HCT116 (cell line): ENCODE results near the gene PLG.

Source experiments
- ATF3 ChIP-seq: IDR thresholded peaks from 2 replicates; pipeline ENCODE4 v1.6.1; 2012
- CEBPB ChIP-seq: IDR thresholded peaks from 2 replicates; pipeline ENCODE4 v1.6.1; 2012; ENCODE audit warnings: low read depth
- EGR1 ChIP-seq: IDR thresholded peaks from 2 replicates; pipeline ENCODE4 v1.6.1; 2012; ENCODE audit warnings: low read depth
- EZH2 ChIP-seq: fragments of 200-600 bp; sonication (generic); IDR thresholded peaks from 2 replicates; pipeline ENCODE4 v1.6.1; 2017; ENCODE audit warnings: antibody characterized with exemption, mixed run types
- POLR2A ChIP-seq: IDR thresholded peaks from 2 replicates; pipeline ENCODE4 v1.7.0; 2011; ENCODE audit warnings: borderline replicate concordance; ENCODE audit not compliant: insufficient read depth, insufficient read length; ENCODE audit errors: extremely low read depth
- POLR2AphosphoS5 ChIP-seq: IDR thresholded peaks from 2 replicates; pipeline ENCODE4 v1.6.1; 2011; ENCODE audit warnings: mild to moderate bottlenecking, low read depth, low read length, moderate library complexity
- SP1 ChIP-seq: IDR thresholded peaks from 2 replicates; pipeline ENCODE4 v1.6.1; 2012; ENCODE audit warnings: low read depth
- TCF7L2 ChIP-seq: IDR thresholded peaks from 2 replicates; pipeline ENCODE4 v1.7.0; 2011; ENCODE audit warnings: borderline replicate concordance, inconsistent platforms; ENCODE audit not compliant: insufficient read depth, insufficient read length; ENCODE audit errors: extremely low read depth
- TF ChIP-seq, protein P1 (sequence below), 3 experiments: fragments of 200-600 bp in 1 of 3; sonication (generic) in 1 of 3; IDR thresholded peaks in 2 of 3; conservative IDR thresholded peaks in 1 of 3; 2 replicates each; pipeline ENCODE4 v1.5.1; 2012 to 2017; ENCODE audit warnings: low read depth in 2 of 3, low read length in 2 of 3, antibody characterized with exemption in 1 of 3, borderline replicate concordance in 1 of 3, control low read depth in 1 of 3, mild to moderate bottlenecking in 1 of 3, mixed read lengths in 1 of 3, mixed run types in 1 of 3, moderate library complexity in 1 of 3; ENCODE audit not compliant: insufficient read depth in 1 of 3

DNA sequence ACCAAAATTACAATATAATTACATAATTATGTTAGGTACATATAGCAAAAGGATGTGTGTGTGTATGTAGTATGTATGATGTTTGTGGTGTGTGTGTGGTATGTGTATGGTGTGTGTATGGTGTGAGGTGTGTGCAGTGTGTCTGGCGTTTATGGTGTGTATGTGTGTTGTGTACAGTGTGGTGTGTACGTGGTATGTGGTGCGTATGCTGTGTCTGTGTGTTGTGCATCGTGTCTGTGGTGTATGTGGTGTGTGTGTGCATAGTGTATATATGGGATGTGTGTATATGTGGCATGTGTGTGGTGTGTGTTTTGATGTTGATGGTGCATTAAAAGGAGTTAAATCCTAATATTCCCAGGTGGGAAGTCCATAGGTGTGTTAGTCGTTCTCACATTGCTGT is 62.8 kb downstream of the PLG start:
- TF ChIP-seq, protein P1, sequence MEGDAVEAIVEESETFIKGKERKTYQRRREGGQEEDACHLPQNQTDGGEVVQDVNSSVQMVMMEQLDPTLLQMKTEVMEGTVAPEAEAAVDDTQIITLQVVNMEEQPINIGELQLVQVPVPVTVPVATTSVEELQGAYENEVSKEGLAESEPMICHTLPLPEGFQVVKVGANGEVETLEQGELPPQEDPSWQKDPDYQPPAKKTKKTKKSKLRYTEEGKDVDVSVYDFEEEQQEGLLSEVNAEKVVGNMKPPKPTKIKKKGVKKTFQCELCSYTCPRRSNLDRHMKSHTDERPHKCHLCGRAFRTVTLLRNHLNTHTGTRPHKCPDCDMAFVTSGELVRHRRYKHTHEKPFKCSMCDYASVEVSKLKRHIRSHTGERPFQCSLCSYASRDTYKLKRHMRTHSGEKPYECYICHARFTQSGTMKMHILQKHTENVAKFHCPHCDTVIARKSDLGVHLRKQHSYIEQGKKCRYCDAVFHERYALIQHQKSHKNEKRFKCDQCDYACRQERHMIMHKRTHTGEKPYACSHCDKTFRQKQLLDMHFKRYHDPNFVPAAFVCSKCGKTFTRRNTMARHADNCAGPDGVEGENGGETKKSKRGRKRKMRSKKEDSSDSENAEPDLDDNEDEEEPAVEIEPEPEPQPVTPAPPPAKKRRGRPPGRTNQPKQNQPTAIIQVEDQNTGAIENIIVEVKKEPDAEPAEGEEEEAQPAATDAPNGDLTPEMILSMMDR (IDR thresholded peaks at IDR 0.05 in 2 of 3, conservative IDR thresholded peaks at IDR 0.05 in 1 of 3; ENCODE audit: borderline replicate concordance in 1 of 3, insufficient read depth in 1 of 3, low read depth in 2 of 3, low read length in 2 of 3) = no peak
- no peak for TF ChIP-seq ATF3
- TF ChIP-seq TCF7L2 = no peak
- no peak for TF ChIP-seq POLR2A
- TF ChIP-seq EGR1 = no peak
- no peak for TF ChIP-seq CEBPB
- TF ChIP-seq POLR2AphosphoS5 = no peak
- TF ChIP-seq EZH2 = no peak
- no peak for TF ChIP-seq SP1
